ENCODE measurements around the gene KRT83.

GRCh38 chr12:52316701-52317100 is 4.5 kb downstream of the KRT83 start:
- TF ChIP-seq CTCF (IDR thresholded peaks at IDR 0.05) = no peak
- no peak for TF ChIP-seq EP300 (IDR thresholded peaks at IDR 0.05)
- TF ChIP-seq POLR2A (IDR thresholded peaks at IDR 0.05) = no peak

Measured in tibial nerve (tissue), 4 donors.